Fibroblast of lung (primary cell): ENCODE results near the gene CALCOCO1. TPM values are rescaled to one million over a fixed set of nuclear protein-coding genes. Genes with fewer than 3 reads are reported as not detected.

Experiments
- DNase-seq, 2 donors: peaks; one replicate each; pipeline versions ENCODE4 v3.0.0 to v3.0.0-alpha.2; 2010; ENCODE audit warnings: low read depth in 2 of 2
- H2AFZ ChIP-seq: 2 replicates; pipeline ENCODE4 v1.5.1; 2012; ENCODE audit warnings: low read length, control low read depth, inconsistent platforms
- H3K27ac ChIP-seq: 2 replicates; pipeline ENCODE4 v1.5.1; 2011; ENCODE audit warnings: low read length, control low read depth; ENCODE audit not compliant: insufficient read depth
- H3K27me3 ChIP-seq: 2 replicates; pipeline ENCODE4 v1.5.1; 2011; ENCODE audit warnings: mild to moderate bottlenecking, low read length; ENCODE audit not compliant: control insufficient read depth, insufficient read depth
- H3K36me3 ChIP-seq: 2 replicates; pipeline ENCODE4 v1.5.1; 2011; ENCODE audit warnings: low read length; ENCODE audit not compliant: control insufficient read depth, insufficient read depth
- H3K4me1 ChIP-seq: 2 replicates; pipeline ENCODE4 v1.5.1; 2011; ENCODE audit warnings: low read length; ENCODE audit not compliant: control insufficient read depth, insufficient read depth; ENCODE audit errors: extremely low read depth
- H3K4me2 ChIP-seq: 2 replicates; pipeline ENCODE4 v1.5.1; 2011; ENCODE audit warnings: low read length, control low read depth; ENCODE audit not compliant: insufficient read depth; ENCODE audit errors: extremely low read depth
- H3K4me3 ChIP-seq, 4 experiments: fragments of 200-600 bp in 1 of 4; sonication (generic) in 1 of 4; replicated peaks in 1 of 4; 2 replicates each; pipeline ENCODE4 v1.5.1; 2011 to 2016; ENCODE audit warnings: low read length in 4 of 4, low read depth in 3 of 4, mild to moderate bottlenecking in 3 of 4, control low read depth in 2 of 4, inconsistent platforms in 1 of 4, mixed read lengths in 1 of 4; ENCODE audit not compliant: insufficient read depth in 1 of 4; ENCODE audit errors: control extremely low read depth in 1 of 4
- H3K79me2 ChIP-seq: 2 replicates; pipeline ENCODE4 v1.5.1; 2012; ENCODE audit warnings: mild to moderate bottlenecking, low read length, inconsistent platforms; ENCODE audit not compliant: control insufficient read depth, insufficient read depth
- H3K9ac ChIP-seq: 2 replicates; pipeline ENCODE4 v1.5.1; 2011; ENCODE audit warnings: mild to moderate bottlenecking, low read length, control low read depth; ENCODE audit not compliant: insufficient read depth
- H3K9me3 ChIP-seq: 2 replicates; pipeline ENCODE4 v1.5.1; 2012; ENCODE audit warnings: low read depth, low read length; ENCODE audit not compliant: control insufficient read depth, insufficient read depth
- H4K20me1 ChIP-seq: 2 replicates; pipeline ENCODE4 v1.5.1; 2011; ENCODE audit warnings: low read length; ENCODE audit not compliant: control insufficient read depth, insufficient read depth; ENCODE audit errors: extremely low read depth
- CTCF ChIP-seq, 2 donors: IDR thresholded peaks in 1 of 2; conservative IDR thresholded peaks in 1 of 2; 1 replicate in 1 of 2; 2 replicates in 1 of 2; pipeline ENCODE4 v1.5.1; 2011 to 2012; ENCODE audit warnings: low read length in 2 of 2, control low read depth in 1 of 2, inconsistent platforms in 1 of 2, low read depth in 1 of 2, mild to moderate bottlenecking in 1 of 2
- EZH2 ChIP-seq: IDR thresholded peaks from 2 replicates; pipeline ENCODE4 v1.5.1; 2012; ENCODE audit warnings: low read length, control low read depth, mild to moderate bottlenecking; ENCODE audit errors: missing control alignments
- polyA plus RNA-seq, 2 donors: library from polyadenylated mRNA; depleted of rRNA in 1 of 2; stranded (reverse) in 1 of 2; unstranded in 1 of 2; fragments of >200 nt; gene quantifications; 2 replicates each; pipeline ENCODE4 v1.2.1, GENCODE V29; 2011 to 2012; ENCODE audit warnings: missing spikeins in 1 of 2
- total RNA-seq: library from RNA; depleted of rRNA; stranded (reverse); fragments of >200 nt; gene quantifications from 2 replicates; pipeline ENCODE4 v1.2.1, GENCODE V29; 2014

The CALCOCO1 gene
- total and polyA plus RNA-seq, 2 donors (not counting 1 experiment from before 2014, with no cell fraction given) = 116 to 125 TPM

GRCh38 chr12:53758081-53758729 lies 31.0 kb upstream of the CALCOCO1 start:
- TF ChIP-seq CTCF (conservative IDR thresholded peaks at IDR 0.05 in 1 of 2, IDR thresholded peaks at IDR 0.05 in 1 of 2; ENCODE audit: low read depth in 1 of 2, low read length in 2 of 2) = peak in 1 of 2 donors; percentile 1
- no peak for TF ChIP-seq EZH2
- Histone ChIP-seq H3K4me3 (no peak overlapping the region), H3K4me1 (no peaks in the 10 kb centered on the region), H3K36me3 (no peaks in the 10 kb centered on the region), H3K9ac (no peak overlapping the region), H3K79me2 (no peaks in the 10 kb centered on the region), H3K27ac (no peak overlapping the region), H2AFZ (no peak overlapping the region), H4K20me1 (no peaks in the 10 kb centered on the region), H3K4me2 (no peak overlapping the region), H3K9me3 (no peaks in the 10 kb centered on the region), H3K27me3 (peaks cover 51% of the 10 kb centered on the region)
- DNase-seq = no peak

- no peak overlapping the region for H3K27ac ChIP-seq
- H2AFZ ChIP-seq = no peak overlapping the region
- peaks cover 59% of the 10 kb centered on the region for H3K27me3 ChIP-seq
- DNase-seq = peak; percentile 51 to 69
- H3K36me3 ChIP-seq = no peaks in the 10 kb centered on the region
- H3K9ac ChIP-seq = no peak overlapping the region
- H4K20me1 ChIP-seq = no peaks in the 10 kb centered on the region
- TF ChIP-seq CTCF (conservative IDR thresholded peaks at IDR 0.05 in 1 of 2, IDR thresholded peaks at IDR 0.05 in 1 of 2; ENCODE audit: low read depth in 1 of 2, low read length in 2 of 2) (peak; percentile 77 to 97), EZH2 (peak; percentile 67)
- H3K9me3 ChIP-seq = no peaks in the 10 kb centered on the region
- H3K79me2 ChIP-seq = no peaks in the 10 kb centered on the region
- peak overlapping the region in 1 of 4 experiments; percentile 20 for H3K4me3 ChIP-seq
- peak overlapping the region; percentile 61 for H3K4me2 ChIP-seq
- no peaks in the 10 kb centered on the region for H3K4me1 ChIP-seq
Measured at GRCh38 chr12:53757101-53757770, 30.0 kb upstream of the CALCOCO1 start.

- Histone ChIP-seq H2AFZ (no peak overlapping the region), H3K9ac (no peak overlapping the region), H3K4me2 (peak overlapping the region; percentile 61), H3K4me1 (no peaks in the 10 kb centered on the region), H3K9me3 (no peaks in the 10 kb centered on the region), H3K79me2 (no peaks in the 10 kb centered on the region), H3K4me3 (peak overlapping the region in 1 of 4 experiments; percentile 20), H4K20me1 (no peaks in the 10 kb centered on the region), H3K27ac (no peak overlapping the region), H3K27me3 (peaks cover 67% of the 10 kb centered on the region), H3K36me3 (no peaks in the 10 kb centered on the region)
- no peak for DNase-seq
- no peak for TF ChIP-seq EZH2
- no peak for TF ChIP-seq CTCF (conservative IDR thresholded peaks at IDR 0.05 in 1 of 2, IDR thresholded peaks at IDR 0.05 in 1 of 2; ENCODE audit: low read depth in 1 of 2, low read length in 2 of 2)
Measured at GRCh38 chr12:53756300-53757100, 29.2 kb upstream of the CALCOCO1 start.
